GM23248 (cell line): ENCODE measurements around the gene PTPRE.

Experiments
- EZH2 ChIP-seq: fragments of 200-600 bp; sonication (generic); IDR thresholded peaks from 2 replicates; pipeline ENCODE4 v1.6.1; 2018; ENCODE audit warnings: antibody characterized with exemption, mild to moderate bottlenecking; ENCODE audit not compliant: insufficient read depth, poor library complexity, severe bottlenecking
- EZH2phosphoT487 ChIP-seq: fragments of 200-600 bp; sonication (generic); IDR thresholded peaks from 2 replicates; pipeline ENCODE4 v1.6.1; 2018; ENCODE audit warnings: antibody characterized with exemption, moderate library complexity, mild to moderate bottlenecking, low read depth; ENCODE audit not compliant: insufficient read depth

- TF ChIP-seq EZH2phosphoT487 (no peak), EZH2 (no peak)
These were observed 177.5 kb downstream of the PTPRE start for GRCh38 chr10:128084364-128084763.
